ENCODE measurements around the gene YPEL1.

GRCh38 chr22:21734540-21735199, 924 bp downstream of the YPEL1 start:
- TF ChIP-seq ZBTB7A (IDR thresholded peaks at IDR 0.05; ENCODE audit: low read depth) (no peak), EP300 (IDR thresholded peaks at IDR 0.05; ENCODE audit: borderline replicate concordance) (no peak), RAD21 (IDR thresholded peaks at IDR 0.05; ENCODE audit: low read depth) (no peak), YY1 (IDR thresholded peaks at IDR 0.05; ENCODE audit: low read depth) (no peak)
- TF ChIP-seq, protein P1, sequence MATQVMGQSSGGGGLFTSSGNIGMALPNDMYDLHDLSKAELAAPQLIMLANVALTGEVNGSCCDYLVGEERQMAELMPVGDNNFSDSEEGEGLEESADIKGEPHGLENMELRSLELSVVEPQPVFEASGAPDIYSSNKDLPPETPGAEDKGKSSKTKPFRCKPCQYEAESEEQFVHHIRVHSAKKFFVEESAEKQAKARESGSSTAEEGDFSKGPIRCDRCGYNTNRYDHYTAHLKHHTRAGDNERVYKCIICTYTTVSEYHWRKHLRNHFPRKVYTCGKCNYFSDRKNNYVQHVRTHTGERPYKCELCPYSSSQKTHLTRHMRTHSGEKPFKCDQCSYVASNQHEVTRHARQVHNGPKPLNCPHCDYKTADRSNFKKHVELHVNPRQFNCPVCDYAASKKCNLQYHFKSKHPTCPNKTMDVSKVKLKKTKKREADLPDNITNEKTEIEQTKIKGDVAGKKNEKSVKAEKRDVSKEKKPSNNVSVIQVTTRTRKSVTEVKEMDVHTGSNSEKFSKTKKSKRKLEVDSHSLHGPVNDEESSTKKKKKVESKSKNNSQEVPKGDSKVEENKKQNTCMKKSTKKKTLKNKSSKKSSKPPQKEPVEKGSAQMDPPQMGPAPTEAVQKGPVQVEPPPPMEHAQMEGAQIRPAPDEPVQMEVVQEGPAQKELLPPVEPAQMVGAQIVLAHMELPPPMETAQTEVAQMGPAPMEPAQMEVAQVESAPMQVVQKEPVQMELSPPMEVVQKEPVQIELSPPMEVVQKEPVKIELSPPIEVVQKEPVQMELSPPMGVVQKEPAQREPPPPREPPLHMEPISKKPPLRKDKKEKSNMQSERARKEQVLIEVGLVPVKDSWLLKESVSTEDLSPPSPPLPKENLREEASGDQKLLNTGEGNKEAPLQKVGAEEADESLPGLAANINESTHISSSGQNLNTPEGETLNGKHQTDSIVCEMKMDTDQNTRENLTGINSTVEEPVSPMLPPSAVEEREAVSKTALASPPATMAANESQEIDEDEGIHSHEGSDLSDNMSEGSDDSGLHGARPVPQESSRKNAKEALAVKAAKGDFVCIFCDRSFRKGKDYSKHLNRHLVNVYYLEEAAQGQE (IDR thresholded peaks at IDR 0.05; ENCODE audit: low read depth): no peak

Measured in Ishikawa (cell line).